HEK293 (cell line): ENCODE results near the gene UNC93A.

ENCODE experiments used
- GLI2 ChIP-seq: fragments of 450-650 bp; formaldehyde crosslinking; IDR thresholded peaks from 2 replicates; pipeline ENCODE4; 2017; ENCODE audit warnings: missing biosample characterization, missing genetic modification characterization, low read depth, borderline replicate concordance
- GLIS1 ChIP-seq: fragments of 450-650 bp; formaldehyde crosslinking; IDR thresholded peaks from 2 replicates; pipeline ENCODE4 v1.5.1; 2016; ENCODE audit warnings: missing biosample characterization, missing genetic modification characterization
- IKZF3 ChIP-seq: fragments of 450-650 bp; IDR thresholded peaks from 2 replicates; pipeline ENCODE4 v1.5.0; 2018; ENCODE audit warnings: missing biosample characterization, mild to moderate bottlenecking, missing genetic modification characterization, moderate library complexity
- KLF7 ChIP-seq: fragments of 450-650 bp; formaldehyde crosslinking; IDR thresholded peaks from 2 replicates; pipeline ENCODE4 v1.5.1; 2016; ENCODE audit warnings: missing biosample characterization, missing genetic modification characterization, borderline replicate concordance
- KLF9 ChIP-seq: fragments of 450-650 bp; formaldehyde crosslinking; IDR thresholded peaks from 2 replicates; pipeline ENCODE4 v1.5.1; 2016; ENCODE audit warnings: missing biosample characterization, missing genetic modification characterization, low read depth
- REPIN1 ChIP-seq: fragments of 450-650 bp; formaldehyde crosslinking; IDR thresholded peaks from 2 replicates; pipeline ENCODE4 v1.5.1; 2017; ENCODE audit warnings: missing biosample characterization, missing genetic modification characterization, low read depth
- SCRT1 ChIP-seq: fragments of 450-650 bp; formaldehyde crosslinking; IDR thresholded peaks from 2 replicates; pipeline ENCODE4 v1.5.1; 2016; ENCODE audit warnings: missing biosample characterization, missing genetic modification characterization, borderline replicate concordance
- ZBTB17 ChIP-seq: fragments of 450-650 bp; formaldehyde crosslinking; IDR thresholded peaks from 2 replicates; pipeline ENCODE4 v1.5.1; 2016; ENCODE audit warnings: missing biosample characterization, missing genetic modification characterization
- ZBTB48 ChIP-seq: fragments of 450-650 bp; formaldehyde crosslinking; IDR thresholded peaks from 2 replicates; pipeline ENCODE4 v1.5.1; 2016; ENCODE audit warnings: missing biosample characterization, missing genetic modification characterization
- ZFHX2 ChIP-seq: fragments of 450-650 bp; formaldehyde crosslinking; conservative IDR thresholded peaks from 2 replicates; pipeline ENCODE4 v1.5.1; 2016; ENCODE audit warnings: missing biosample characterization, missing genetic modification characterization
- ZFP3 ChIP-seq: fragments of 450-650 bp; formaldehyde crosslinking; IDR thresholded peaks from 2 replicates; pipeline ENCODE4 v1.5.1; 2016; ENCODE audit warnings: low read depth, missing biosample characterization, missing genetic modification characterization
- ZNF114 ChIP-seq: fragments of 450-650 bp; formaldehyde crosslinking; IDR thresholded peaks from 2 replicates; pipeline ENCODE4 v1.5.0; 2017; ENCODE audit warnings: missing biosample characterization, missing genetic modification characterization
- ZNF138 ChIP-seq: fragments of 450-650 bp; formaldehyde crosslinking; IDR thresholded peaks from 2 replicates; pipeline ENCODE4 v1.5.1; 2016; ENCODE audit warnings: missing biosample characterization, missing genetic modification characterization, borderline replicate concordance
- ZNF292 ChIP-seq: fragments of 450-650 bp; formaldehyde crosslinking; IDR thresholded peaks from 2 replicates; pipeline ENCODE4 v1.5.1; 2016; ENCODE audit warnings: low read depth, missing biosample characterization, missing genetic modification characterization, borderline replicate concordance
- ZNF324 ChIP-seq: fragments of 450-650 bp; formaldehyde crosslinking; IDR thresholded peaks from 2 replicates; pipeline ENCODE4 v1.5.1; 2016; ENCODE audit warnings: missing biosample characterization, missing genetic modification characterization
- ZNF391 ChIP-seq: fragments of 450-650 bp; formaldehyde crosslinking; IDR thresholded peaks from 2 replicates; pipeline ENCODE4 v1.5.1; 2016; ENCODE audit warnings: low read depth, missing biosample characterization, missing genetic modification characterization, borderline replicate concordance
- ZNF416 ChIP-seq: fragments of 450-650 bp; formaldehyde crosslinking; IDR thresholded peaks from 2 replicates; pipeline ENCODE4 v1.5.1; 2016; ENCODE audit warnings: missing biosample characterization, missing genetic modification characterization
- ZNF473 ChIP-seq: fragments of 450-650 bp; formaldehyde crosslinking; IDR thresholded peaks from 2 replicates; pipeline ENCODE4 v1.5.1; 2017; ENCODE audit warnings: missing biosample characterization, missing genetic modification characterization
- ZNF548 ChIP-seq: fragments of 450-650 bp; formaldehyde crosslinking; IDR thresholded peaks from 2 replicates; pipeline ENCODE4 v1.5.1; 2016; ENCODE audit warnings: missing biosample characterization, missing genetic modification characterization
- ZNF654 ChIP-seq: fragments of 450-650 bp; formaldehyde crosslinking; IDR thresholded peaks from 2 replicates; pipeline ENCODE4 v1.5.1; 2016; ENCODE audit warnings: low read depth, missing biosample characterization, missing genetic modification characterization
- ZNF776 ChIP-seq: fragments of 450-650 bp; formaldehyde crosslinking; IDR thresholded peaks from 2 replicates; pipeline ENCODE4 v1.5.0; 2017; ENCODE audit warnings: missing biosample characterization, missing genetic modification characterization, borderline replicate concordance
- ZNF792 ChIP-seq: fragments of 450-650 bp; formaldehyde crosslinking; IDR thresholded peaks from 2 replicates; pipeline ENCODE4 v1.5.1; 2016; ENCODE audit warnings: missing biosample characterization, missing genetic modification characterization
- ZNF837 ChIP-seq: fragments of 450-650 bp; formaldehyde crosslinking; IDR thresholded peaks from 2 replicates; pipeline ENCODE4 v1.5.1; 2016; ENCODE audit warnings: missing biosample characterization, missing genetic modification characterization
- ZSCAN23 ChIP-seq: fragments of 450-650 bp; formaldehyde crosslinking; IDR thresholded peaks from 2 replicates; pipeline ENCODE4 v1.5.1; 2016; ENCODE audit warnings: missing biosample characterization, missing genetic modification characterization
- ZSCAN30 ChIP-seq: fragments of 450-650 bp; IDR thresholded peaks from 2 replicates; pipeline ENCODE4 v1.5.1; 2018; ENCODE audit warnings: missing biosample characterization, mild to moderate bottlenecking, missing genetic modification characterization, moderate library complexity
- TF ChIP-seq, protein P1 (sequence below): sonication (generic); formaldehyde crosslinking; IDR thresholded peaks from 2 replicates; pipeline ENCODE4 v1.8.1; 2022; ENCODE audit warnings: mild to moderate bottlenecking, moderate library complexity, missing genetic modification reagents
- TF ChIP-seq, protein P2 (sequence below): fragments of 450-650 bp; formaldehyde crosslinking; IDR thresholded peaks from 2 replicates; pipeline ENCODE4 v1.5.1; 2016; ENCODE audit warnings: missing biosample characterization, missing genetic modification characterization
- TF ChIP-seq, protein P3 (sequence below): fragments of 450-650 bp; formaldehyde crosslinking; IDR thresholded peaks from 2 replicates; pipeline ENCODE4 v1.5.1; 2016; ENCODE audit warnings: missing biosample characterization, missing genetic modification characterization, low read depth
- TF ChIP-seq, protein P4 (sequence below): fragments of 450-650 bp; IDR thresholded peaks from 2 replicates; pipeline ENCODE4 v1.5.1; 2018; ENCODE audit warnings: missing biosample characterization, mild to moderate bottlenecking, missing genetic modification characterization
- TF ChIP-seq, protein P5 (sequence below): fragments of 450-650 bp; formaldehyde crosslinking; IDR thresholded peaks from 2 replicates; pipeline ENCODE4 v1.5.1; 2016; ENCODE audit warnings: missing biosample characterization, missing genetic modification characterization
- TF ChIP-seq, protein P6 (sequence below): fragments of 450-650 bp; formaldehyde crosslinking; IDR thresholded peaks from 2 replicates; pipeline ENCODE4 v1.5.1; 2016; ENCODE audit warnings: missing biosample characterization, missing genetic modification characterization

UNC93A gene

DNA sequence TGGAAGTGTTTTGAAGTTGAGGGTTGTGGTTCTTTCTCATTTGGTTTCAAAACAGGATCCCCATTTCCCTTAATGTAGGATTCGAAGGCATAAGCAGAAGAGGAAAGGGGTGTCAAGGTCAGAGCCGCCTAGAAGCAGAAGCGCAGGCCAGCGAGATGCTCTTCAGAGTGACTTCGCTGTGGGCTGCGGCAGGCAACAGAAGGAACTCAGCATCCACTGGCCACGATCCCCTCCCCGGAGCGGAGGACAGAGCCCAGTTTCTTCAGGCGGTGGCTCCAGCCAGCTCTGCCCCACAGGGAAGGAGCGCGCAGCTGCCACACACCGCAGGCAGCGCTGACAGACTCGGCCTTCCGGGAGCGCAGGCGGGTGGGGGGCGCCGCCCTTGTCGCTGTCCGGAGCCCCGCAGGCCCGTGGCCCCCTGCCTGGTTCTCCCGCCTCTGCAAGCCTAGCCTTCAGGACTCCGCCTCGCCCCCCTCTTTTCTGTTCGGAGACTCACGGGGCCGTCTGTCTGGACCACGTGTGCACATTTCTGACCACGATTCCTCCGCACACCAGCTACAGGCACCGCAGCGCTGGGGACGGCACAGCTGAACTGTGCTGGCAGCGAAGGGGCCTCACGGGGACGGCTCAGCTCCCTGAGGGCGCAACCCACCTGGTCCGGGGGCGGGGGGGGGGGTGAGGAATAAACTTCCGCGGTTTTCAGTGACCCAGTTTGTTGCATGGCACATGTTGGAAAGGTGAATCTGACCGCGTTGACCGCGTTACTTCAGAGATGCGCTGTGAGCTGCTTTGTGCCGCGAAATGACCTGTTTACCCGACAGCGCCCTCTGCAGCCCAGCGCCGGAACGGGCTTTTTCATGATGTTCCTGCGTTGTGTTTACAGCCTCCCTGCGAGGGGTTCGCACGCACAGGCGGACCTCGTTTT, 59.9 kb downstream of the UNC93A start (continued):
- TF ChIP-seq, protein P1, sequence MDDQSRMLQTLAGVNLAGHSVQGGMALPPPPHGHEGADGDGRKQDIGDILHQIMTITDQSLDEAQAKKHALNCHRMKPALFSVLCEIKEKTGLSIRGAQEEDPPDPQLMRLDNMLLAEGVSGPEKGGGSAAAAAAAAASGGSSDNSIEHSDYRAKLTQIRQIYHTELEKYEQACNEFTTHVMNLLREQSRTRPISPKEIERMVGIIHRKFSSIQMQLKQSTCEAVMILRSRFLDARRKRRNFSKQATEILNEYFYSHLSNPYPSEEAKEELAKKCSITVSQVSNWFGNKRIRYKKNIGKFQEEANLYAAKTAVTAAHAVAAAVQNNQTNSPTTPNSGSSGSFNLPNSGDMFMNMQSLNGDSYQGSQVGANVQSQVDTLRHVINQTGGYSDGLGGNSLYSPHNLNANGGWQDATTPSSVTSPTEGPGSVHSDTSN (CRISPR knock-in tag), result no peak
- peak; percentile 77 for TF ChIP-seq ZFHX2 (tag by site-specific recombination)
- TF ChIP-seq GLIS1 (tag by site-specific recombination), result peak; percentile 54
- peak; percentile 81 for TF ChIP-seq ZBTB17 (tag by site-specific recombination)
- no peak for TF ChIP-seq ZNF391
- TF ChIP-seq, protein P2, sequence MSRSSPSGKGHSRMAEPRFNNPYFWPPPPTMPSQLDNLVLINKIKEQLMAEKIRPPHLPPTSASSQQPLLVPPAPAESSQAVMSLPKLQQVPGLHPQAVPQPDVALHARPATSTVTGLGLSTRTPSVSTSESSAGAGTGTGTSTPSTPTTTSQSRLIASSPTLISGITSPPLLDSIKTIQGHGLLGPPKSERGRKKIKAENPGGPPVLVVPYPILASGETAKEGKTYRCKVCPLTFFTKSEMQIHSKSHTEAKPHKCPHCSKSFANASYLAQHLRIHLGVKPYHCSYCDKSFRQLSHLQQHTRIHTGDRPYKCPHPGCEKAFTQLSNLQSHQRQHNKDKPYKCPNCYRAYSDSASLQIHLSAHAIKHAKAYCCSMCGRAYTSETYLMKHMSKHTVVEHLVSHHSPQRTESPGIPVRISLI (tag by site-specific recombination), result no peak
- TF ChIP-seq ZNF654 (tag by site-specific recombination), result peak; percentile 53
- TF ChIP-seq ZFP3 (tag by site-specific recombination), result no peak
- TF ChIP-seq ZSCAN30, result peak; percentile 36; the same call in 1 of the 2 replicates
- no peak for TF ChIP-seq KLF7
- TF ChIP-seq ZNF776 (tag by site-specific recombination), result no peak
- TF ChIP-seq ZNF416, result no peak
- TF ChIP-seq ZNF114 (tag by site-specific recombination), result no peak
- TF ChIP-seq, protein P3, sequence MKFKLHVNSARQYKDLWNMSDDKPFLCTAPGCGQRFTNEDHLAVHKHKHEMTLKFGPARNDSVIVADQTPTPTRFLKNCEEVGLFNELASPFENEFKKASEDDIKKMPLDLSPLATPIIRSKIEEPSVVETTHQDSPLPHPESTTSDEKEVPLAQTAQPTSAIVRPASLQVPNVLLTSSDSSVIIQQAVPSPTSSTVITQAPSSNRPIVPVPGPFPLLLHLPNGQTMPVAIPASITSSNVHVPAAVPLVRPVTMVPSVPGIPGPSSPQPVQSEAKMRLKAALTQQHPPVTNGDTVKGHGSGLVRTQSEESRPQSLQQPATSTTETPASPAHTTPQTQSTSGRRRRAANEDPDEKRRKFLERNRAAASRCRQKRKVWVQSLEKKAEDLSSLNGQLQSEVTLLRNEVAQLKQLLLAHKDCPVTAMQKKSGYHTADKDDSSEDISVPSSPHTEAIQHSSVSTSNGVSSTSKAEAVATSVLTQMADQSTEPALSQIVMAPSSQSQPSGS, result no peak
- TF ChIP-seq KLF9 (tag by site-specific recombination), result no peak
- TF ChIP-seq, protein P4, sequence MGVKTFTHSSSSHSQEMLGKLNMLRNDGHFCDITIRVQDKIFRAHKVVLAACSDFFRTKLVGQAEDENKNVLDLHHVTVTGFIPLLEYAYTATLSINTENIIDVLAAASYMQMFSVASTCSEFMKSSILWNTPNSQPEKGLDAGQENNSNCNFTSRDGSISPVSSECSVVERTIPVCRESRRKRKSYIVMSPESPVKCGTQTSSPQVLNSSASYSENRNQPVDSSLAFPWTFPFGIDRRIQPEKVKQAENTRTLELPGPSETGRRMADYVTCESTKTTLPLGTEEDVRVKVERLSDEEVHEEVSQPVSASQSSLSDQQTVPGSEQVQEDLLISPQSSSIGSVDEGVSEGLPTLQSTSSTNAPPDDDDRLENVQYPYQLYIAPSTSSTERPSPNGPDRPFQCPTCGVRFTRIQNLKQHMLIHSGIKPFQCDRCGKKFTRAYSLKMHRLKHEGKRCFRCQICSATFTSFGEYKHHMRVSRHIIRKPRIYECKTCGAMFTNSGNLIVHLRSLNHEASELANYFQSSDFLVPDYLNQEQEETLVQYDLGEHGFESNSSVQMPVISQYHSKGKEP (tag by site-specific recombination), result no peak
- no peak for TF ChIP-seq GLI2 (tag by site-specific recombination)
- TF ChIP-seq SCRT1 (tag by site-specific recombination), result peak; percentile 62; the same call in 1 of the 2 replicates
- no peak for TF ChIP-seq ZNF792 (tag by site-specific recombination)
- TF ChIP-seq, protein P5, sequence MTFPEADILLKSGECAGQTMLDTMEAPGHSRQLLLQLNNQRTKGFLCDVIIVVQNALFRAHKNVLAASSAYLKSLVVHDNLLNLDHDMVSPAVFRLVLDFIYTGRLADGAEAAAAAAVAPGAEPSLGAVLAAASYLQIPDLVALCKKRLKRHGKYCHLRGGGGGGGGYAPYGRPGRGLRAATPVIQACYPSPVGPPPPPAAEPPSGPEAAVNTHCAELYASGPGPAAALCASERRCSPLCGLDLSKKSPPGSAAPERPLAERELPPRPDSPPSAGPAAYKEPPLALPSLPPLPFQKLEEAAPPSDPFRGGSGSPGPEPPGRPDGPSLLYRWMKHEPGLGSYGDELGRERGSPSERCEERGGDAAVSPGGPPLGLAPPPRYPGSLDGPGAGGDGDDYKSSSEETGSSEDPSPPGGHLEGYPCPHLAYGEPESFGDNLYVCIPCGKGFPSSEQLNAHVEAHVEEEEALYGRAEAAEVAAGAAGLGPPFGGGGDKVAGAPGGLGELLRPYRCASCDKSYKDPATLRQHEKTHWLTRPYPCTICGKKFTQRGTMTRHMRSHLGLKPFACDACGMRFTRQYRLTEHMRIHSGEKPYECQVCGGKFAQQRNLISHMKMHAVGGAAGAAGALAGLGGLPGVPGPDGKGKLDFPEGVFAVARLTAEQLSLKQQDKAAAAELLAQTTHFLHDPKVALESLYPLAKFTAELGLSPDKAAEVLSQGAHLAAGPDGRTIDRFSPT (tag by site-specific recombination), result no peak
- TF ChIP-seq ZNF324 (tag by site-specific recombination), result no peak
- TF ChIP-seq REPIN1 (tag by site-specific recombination), result no peak
- TF ChIP-seq IKZF3 (tag by site-specific recombination), result no peak
- no peak for TF ChIP-seq ZSCAN23
- no peak for TF ChIP-seq ZNF292
- no peak for TF ChIP-seq ZNF473 (tag by site-specific recombination)
- TF ChIP-seq, protein P6, sequence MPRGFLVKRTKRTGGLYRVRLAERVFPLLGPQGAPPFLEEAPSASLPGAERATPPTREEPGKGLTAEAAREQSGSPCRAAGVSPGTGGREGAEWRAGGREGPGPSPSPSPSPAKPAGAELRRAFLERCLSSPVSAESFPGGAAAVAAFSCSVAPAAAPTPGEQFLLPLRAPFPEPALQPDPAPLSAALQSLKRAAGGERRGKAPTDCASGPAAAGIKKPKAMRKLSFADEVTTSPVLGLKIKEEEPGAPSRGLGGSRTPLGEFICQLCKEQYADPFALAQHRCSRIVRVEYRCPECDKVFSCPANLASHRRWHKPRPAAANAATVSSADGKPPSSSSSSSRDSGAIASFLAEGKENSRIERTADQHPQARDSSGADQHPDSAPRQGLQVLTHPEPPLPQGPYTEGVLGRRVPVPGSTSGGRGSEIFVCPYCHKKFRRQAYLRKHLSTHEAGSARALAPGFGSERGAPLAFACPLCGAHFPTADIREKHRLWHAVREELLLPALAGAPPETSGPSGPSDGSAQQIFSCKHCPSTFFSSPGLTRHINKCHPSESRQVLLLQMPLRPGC (tag by site-specific recombination), result no peak
- TF ChIP-seq ZBTB48, result no peak
- no peak for TF ChIP-seq ZNF548 (tag by site-specific recombination)
- TF ChIP-seq ZNF837, result no peak
- no peak for TF ChIP-seq ZNF138 (tag by site-specific recombination)
